ENCODE measurements around the gene PNPLA7. TPM values are rescaled to one million over a fixed set of nuclear protein-coding genes. Genes with fewer than 3 reads are reported as not detected.

PNPLA7 gene
- total and polyA plus RNA-seq, 2 of the 13 experiments (the other 11 are each of a cell fraction or from before 2014, with no cell fraction given), result 0.42 to 1.5 TPM

DNA sequence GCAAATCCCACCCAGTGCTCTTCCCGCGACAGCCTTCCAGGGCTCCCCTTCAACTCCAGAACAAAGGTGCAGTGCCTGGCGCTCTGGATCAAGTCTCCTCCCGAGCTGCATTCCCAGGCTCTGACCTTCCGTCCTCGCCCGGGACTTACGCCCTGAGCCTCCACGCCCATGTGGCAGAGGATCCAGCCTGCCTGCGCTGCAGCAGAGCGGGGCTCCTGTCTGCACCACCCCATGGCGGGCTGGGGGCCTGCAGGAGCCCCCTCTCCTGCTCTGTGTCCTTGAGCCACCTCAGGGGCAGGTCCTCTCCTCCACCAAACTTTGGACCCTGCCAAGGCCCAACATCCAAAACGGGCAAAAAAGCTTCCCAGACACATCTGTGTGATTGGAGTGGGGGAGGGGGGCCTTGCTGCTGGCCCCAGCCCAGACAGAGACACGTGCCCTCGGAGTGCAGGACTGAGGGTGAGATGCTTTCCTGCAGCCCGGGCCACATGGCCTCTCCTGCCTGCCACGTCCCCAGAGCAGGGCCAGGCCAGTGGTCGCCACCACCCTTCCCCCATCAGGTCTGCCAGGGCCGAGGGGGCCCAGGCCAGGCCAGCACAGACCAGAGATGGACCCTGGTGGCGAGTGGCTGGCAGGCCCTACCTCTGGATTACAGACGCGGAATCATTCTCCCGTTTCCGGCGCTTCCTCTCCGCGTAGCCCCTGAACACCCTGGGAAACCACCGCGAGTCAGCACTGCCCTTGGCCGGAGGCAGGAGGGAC lies 95.4 kb downstream of the PNPLA7 start (continued):
- TF ChIP-seq PLSCR1 (CRISPR knock-in tag; IDR thresholded peaks at IDR 0.05; ENCODE audit: borderline replicate concordance) (no peak), ZNF460 (CRISPR knock-in tag; IDR thresholded peaks at IDR 0.05; ENCODE audit: borderline replicate concordance) (no peak), ZNF431 (CRISPR knock-in tag; IDR thresholded peaks at IDR 0.05; ENCODE audit: borderline replicate concordance, low read depth) (peak; percentile 78; the same call in 1 of the 2 replicates), ZNF260 (CRISPR knock-in tag; IDR thresholded peaks at IDR 0.05; ENCODE audit: borderline replicate concordance, low read depth) (no peak), ZNF30 (CRISPR knock-in tag; IDR thresholded peaks at IDR 0.05) (peak; percentile 82; the same call in 1 of the 2 replicates), KDM2A (CRISPR knock-in tag; IDR thresholded peaks at IDR 0.05; ENCODE audit: borderline replicate concordance, low read depth) (0 out of 2 replicates have a peak, but pooled peaks have one; percentile 16), JARID2 (CRISPR knock-in tag; IDR thresholded peaks at IDR 0.05; ENCODE audit: insufficient replicate concordance) (no peak), ZNF224 (CRISPR knock-in tag; IDR thresholded peaks at IDR 0.05) (peak; percentile 79; the same call in 1 of the 2 replicates), KAT7 (CRISPR knock-in tag; IDR thresholded peaks at IDR 0.05; ENCODE audit: borderline replicate concordance) (peak; percentile 63; the same call in 1 of the 2 replicates), ZNF160 (CRISPR knock-in tag; IDR thresholded peaks at IDR 0.05) (peak; percentile 62; the same call in 1 of the 2 replicates), ELF1 (CRISPR knock-in tag; IDR thresholded peaks at IDR 0.05) (no peak; the same call in 1 of the 2 replicates), ZFP36 (IDR thresholded peaks at IDR 0.05; ENCODE audit: borderline replicate concordance, low read depth, low read length, partially characterized antibody) (no peak), HNF1B (CRISPR knock-in tag; IDR thresholded peaks at IDR 0.05) (peak; percentile 92), BORCS8-MEF2B (CRISPR knock-in tag; IDR thresholded peaks at IDR 0.05) (peak; percentile 95), RARA (CRISPR knock-in tag; IDR thresholded peaks at IDR 0.05) (no peak; the same call in 1 of the 2 replicates), SALL2 (CRISPR knock-in tag; IDR thresholded peaks at IDR 0.05) (peak; percentile 81), ZKSCAN8 (CRISPR knock-in tag; IDR thresholded peaks at IDR 0.05; ENCODE audit: borderline replicate concordance) (peak; percentile 44; the same call in 1 of the 2 replicates), ZSCAN29 (CRISPR knock-in tag; conservative IDR thresholded peaks at IDR 0.05) (0 out of 2 replicates have a peak, but pooled peaks have one; percentile 38)
- TF ChIP-seq, protein P1, sequence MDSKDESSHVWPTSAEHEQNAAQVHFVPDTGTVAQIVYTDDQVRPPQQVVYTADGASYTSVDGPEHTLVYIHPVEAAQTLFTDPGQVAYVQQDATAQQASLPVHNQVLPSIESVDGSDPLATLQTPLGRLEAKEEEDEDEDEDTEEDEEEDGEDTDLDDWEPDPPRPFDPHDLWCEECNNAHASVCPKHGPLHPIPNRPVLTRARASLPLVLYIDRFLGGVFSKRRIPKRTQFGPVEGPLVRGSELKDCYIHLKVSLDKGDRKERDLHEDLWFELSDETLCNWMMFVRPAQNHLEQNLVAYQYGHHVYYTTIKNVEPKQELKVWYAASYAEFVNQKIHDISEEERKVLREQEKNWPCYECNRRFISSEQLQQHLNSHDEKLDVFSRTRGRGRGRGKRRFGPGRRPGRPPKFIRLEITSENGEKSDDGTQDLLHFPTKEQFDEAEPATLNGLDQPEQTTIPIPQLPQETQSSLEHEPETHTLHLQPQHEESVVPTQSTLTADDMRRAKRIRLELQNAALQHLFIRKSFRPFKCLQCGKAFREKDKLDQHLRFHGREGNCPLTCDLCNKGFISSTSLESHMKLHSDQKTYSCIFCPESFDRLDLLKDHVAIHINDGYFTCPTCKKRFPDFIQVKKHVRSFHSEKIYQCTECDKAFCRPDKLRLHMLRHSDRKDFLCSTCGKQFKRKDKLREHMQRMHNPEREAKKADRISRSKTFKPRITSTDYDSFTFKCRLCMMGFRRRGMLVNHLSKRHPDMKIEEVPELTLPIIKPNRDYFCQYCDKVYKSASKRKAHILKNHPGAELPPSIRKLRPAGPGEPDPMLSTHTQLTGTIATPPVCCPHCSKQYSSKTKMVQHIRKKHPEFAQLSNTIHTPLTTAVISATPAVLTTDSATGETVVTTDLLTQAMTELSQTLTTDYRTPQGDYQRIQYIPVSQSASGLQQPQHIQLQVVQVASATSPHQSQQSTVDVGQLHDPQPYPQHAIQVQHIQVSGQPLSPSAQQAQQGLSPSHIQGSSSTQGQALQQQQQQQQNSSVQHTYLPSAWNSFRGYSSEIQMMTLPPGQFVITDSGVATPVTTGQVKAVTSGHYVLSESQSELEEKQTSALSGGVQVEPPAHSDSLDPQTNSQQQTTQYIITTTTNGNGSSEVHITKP (CRISPR knock-in tag; IDR thresholded peaks at IDR 0.05; ENCODE audit: low read depth), result peak; percentile 36; the same call in 1 of the 2 replicates
- TF ChIP-seq, protein P2, sequence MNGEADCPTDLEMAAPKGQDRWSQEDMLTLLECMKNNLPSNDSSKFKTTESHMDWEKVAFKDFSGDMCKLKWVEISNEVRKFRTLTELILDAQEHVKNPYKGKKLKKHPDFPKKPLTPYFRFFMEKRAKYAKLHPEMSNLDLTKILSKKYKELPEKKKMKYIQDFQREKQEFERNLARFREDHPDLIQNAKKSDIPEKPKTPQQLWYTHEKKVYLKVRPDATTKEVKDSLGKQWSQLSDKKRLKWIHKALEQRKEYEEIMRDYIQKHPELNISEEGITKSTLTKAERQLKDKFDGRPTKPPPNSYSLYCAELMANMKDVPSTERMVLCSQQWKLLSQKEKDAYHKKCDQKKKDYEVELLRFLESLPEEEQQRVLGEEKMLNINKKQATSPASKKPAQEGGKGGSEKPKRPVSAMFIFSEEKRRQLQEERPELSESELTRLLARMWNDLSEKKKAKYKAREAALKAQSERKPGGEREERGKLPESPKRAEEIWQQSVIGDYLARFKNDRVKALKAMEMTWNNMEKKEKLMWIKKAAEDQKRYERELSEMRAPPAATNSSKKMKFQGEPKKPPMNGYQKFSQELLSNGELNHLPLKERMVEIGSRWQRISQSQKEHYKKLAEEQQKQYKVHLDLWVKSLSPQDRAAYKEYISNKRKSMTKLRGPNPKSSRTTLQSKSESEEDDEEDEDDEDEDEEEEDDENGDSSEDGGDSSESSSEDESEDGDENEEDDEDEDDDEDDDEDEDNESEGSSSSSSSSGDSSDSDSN (CRISPR knock-in tag; IDR thresholded peaks at IDR 0.05), result peak; percentile 89

Data from HepG2 (cell line).